ENCODE results near the gene MRPL50.

Gene MRPL50

GRCh38 chr9:101434998-101435397, 36.6 kb upstream of the MRPL50 start:
- Histone ChIP-seq H3K4me3 (ENCODE audit: low read depth, low read length) (no peak overlapping the region), H3K27ac (ENCODE audit: low read depth, low read length) (no peak overlapping the region)

DNA sequence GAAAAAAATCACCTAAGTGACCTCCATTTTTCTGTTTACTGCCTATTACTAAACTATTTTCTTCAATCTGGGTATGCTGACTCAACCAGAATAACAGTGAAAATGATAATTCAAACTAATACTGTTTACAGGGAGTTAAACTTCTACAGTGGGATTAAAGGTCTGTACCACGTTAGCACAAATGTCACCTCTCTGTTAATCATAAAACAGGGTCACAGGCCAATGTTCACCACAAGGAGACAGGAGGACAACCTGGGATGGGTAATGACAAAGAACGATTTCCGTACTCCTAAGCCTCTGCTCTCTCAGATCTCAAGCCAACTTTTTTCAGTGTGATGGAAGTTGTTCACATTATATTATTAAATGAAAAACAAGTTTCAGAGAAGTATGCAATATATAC, 34.8 kb upstream of the MRPL50 start:
- no peaks in the 10 kb centered on the region; the same call in 1 of the 2 replicates for H3K27me3 ChIP-seq (ENCODE audit: control insufficient read depth, insufficient read depth, low read length)
- no peak overlapping the region for H3K4me3 ChIP-seq (ENCODE audit: low read depth, low read length)
- no peak overlapping the region for H3K27ac ChIP-seq (ENCODE audit: low read depth, low read length)
- no peak overlapping the region for H3K9ac ChIP-seq (ENCODE audit: low read length)
- H3K36me3 ChIP-seq (ENCODE audit: control insufficient read depth, insufficient read depth, low read length), result no peaks in the 10 kb centered on the region
- H3K4me1 ChIP-seq (ENCODE audit: control insufficient read depth, insufficient read depth, low read length), result no peaks in the 10 kb centered on the region
- H3K9me3 ChIP-seq (ENCODE audit: control insufficient read depth, insufficient read depth, low read depth, low read length), result no peaks in the 10 kb centered on the region

More at GRCh38 chr9:101434998-101435397, 36.6 kb upstream of the MRPL50 start:
- Histone ChIP-seq H3K27me3 (ENCODE audit: control insufficient read depth, insufficient read depth, low read length) (no peaks in the 10 kb centered on the region), H3K9ac (ENCODE audit: low read length) (no peak overlapping the region), H3K36me3 (ENCODE audit: control insufficient read depth, insufficient read depth, low read length) (no peaks in the 10 kb centered on the region), H3K9me3 (ENCODE audit: control insufficient read depth, insufficient read depth, low read depth, low read length) (no peaks in the 10 kb centered on the region), H3K4me1 (ENCODE audit: control insufficient read depth, insufficient read depth, low read length) (no peaks in the 10 kb centered on the region)

DNA sequence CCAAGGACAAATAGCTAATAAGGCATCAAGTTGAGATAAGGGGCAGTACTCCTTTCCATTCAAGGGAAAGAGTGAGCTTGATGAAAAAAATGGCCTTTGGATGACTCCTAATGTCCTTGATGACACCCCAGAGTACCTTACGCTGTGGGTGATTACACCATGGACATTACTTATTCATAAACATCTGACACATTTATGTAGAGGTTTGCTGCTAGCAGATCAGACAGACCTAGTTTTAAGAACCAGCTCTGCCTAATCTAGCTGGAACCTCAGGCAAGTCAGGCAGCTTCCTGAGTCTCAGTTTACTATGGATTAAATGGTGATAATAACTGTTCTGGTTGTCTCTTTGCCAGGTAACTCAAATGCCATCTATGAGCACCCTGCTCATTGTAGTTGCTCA, 34.3 kb upstream of the MRPL50 start:
- no peaks in the 10 kb centered on the region for H3K4me1 ChIP-seq (ENCODE audit: control insufficient read depth, insufficient read depth, low read length)
- H3K4me3 ChIP-seq (ENCODE audit: low read depth, low read length), result no peak overlapping the region
- H3K36me3 ChIP-seq (ENCODE audit: control insufficient read depth, insufficient read depth, low read length), result no peaks in the 10 kb centered on the region
- no peak overlapping the region for H3K9ac ChIP-seq (ENCODE audit: low read length)
- H3K27me3 ChIP-seq (ENCODE audit: control insufficient read depth, insufficient read depth, low read length), result no peaks in the 10 kb centered on the region; the same call in 1 of the 2 replicates
- no peaks in the 10 kb centered on the region for H3K9me3 ChIP-seq (ENCODE audit: control insufficient read depth, insufficient read depth, low read depth, low read length)
- no peak overlapping the region for H3K27ac ChIP-seq (ENCODE audit: low read depth, low read length)

DNA sequence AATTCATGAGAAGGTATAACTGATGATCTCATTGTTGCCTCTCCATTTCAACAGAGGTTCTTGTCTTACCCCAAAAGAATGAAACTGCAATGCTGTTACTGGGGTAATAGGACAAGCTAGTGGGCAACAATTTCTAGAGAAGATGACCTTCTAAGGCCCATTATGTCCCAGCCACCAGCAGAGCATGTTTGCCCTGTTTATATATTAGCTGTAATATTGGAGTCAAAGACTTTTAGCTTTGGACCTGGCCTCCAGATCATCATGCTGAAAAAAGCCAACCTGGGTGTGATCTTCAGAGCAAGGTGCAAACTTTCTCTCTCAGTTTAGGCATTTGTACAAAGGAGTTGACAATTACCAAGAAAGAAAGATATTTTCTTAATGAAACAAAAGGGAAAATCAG, 33.8 kb upstream of the MRPL50 start:
- no peaks in the 10 kb centered on the region for H3K9me3 ChIP-seq (ENCODE audit: control insufficient read depth, insufficient read depth, low read depth, low read length)
- H3K27me3 ChIP-seq (ENCODE audit: control insufficient read depth, insufficient read depth, low read length), result no peaks in the 10 kb centered on the region; the same call in 1 of the 2 replicates
- H3K4me3 ChIP-seq (ENCODE audit: low read depth, low read length), result no peak overlapping the region
- no peaks in the 10 kb centered on the region for H3K36me3 ChIP-seq (ENCODE audit: control insufficient read depth, insufficient read depth, low read length)
- no peaks in the 10 kb centered on the region for H3K4me1 ChIP-seq (ENCODE audit: control insufficient read depth, insufficient read depth, low read length)
- H3K27ac ChIP-seq (ENCODE audit: low read depth, low read length), result no peak overlapping the region
- H3K9ac ChIP-seq (ENCODE audit: low read length), result no peak overlapping the region

- no peaks in the 10 kb centered on the region for H3K4me1 ChIP-seq (ENCODE audit: control insufficient read depth, insufficient read depth, low read length)
- no peaks in the 10 kb centered on the region; the same call in 1 of the 2 replicates for H3K27me3 ChIP-seq (ENCODE audit: control insufficient read depth, insufficient read depth, low read length)
- H3K9ac ChIP-seq (ENCODE audit: low read length), result no peak overlapping the region
- no peak overlapping the region for H3K27ac ChIP-seq (ENCODE audit: low read depth, low read length)
- H3K9me3 ChIP-seq (ENCODE audit: control insufficient read depth, insufficient read depth, low read depth, low read length), result no peaks in the 10 kb centered on the region
- H3K36me3 ChIP-seq (ENCODE audit: control insufficient read depth, insufficient read depth, low read length), result no peaks in the 10 kb centered on the region
- no peak overlapping the region for H3K4me3 ChIP-seq (ENCODE audit: low read depth, low read length)
These were observed 31.3 kb upstream of the MRPL50 start for GRCh38 chr9:101429736-101430135.

DNA sequence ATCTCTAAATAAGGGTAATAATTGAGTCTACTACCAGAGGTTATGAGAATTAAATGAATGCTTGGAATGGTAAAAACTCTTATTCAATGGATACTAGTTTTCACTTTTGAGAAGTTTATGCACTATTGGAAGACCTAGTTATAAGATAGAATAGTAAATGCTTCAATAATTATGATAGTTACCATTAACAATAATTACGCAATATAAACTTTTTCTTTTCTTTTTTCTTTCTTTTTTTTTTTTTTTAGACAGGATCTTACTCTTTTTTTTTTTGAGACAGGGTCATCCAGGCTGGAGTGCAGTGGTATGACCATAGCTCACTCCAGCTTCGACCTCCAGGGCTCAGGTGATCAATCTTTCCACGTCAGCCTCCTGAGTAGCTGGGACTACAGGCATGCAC, 30.5 kb upstream of the MRPL50 start:
- no peaks in the 10 kb centered on the region for H3K9me3 ChIP-seq (ENCODE audit: control insufficient read depth, insufficient read depth, low read depth, low read length)
- no peaks in the 10 kb centered on the region for H3K4me1 ChIP-seq (ENCODE audit: control insufficient read depth, insufficient read depth, low read length)
- H3K4me3 ChIP-seq (ENCODE audit: low read depth, low read length), result no peak overlapping the region
- no peak overlapping the region for H3K9ac ChIP-seq (ENCODE audit: low read length)
- H3K36me3 ChIP-seq (ENCODE audit: control insufficient read depth, insufficient read depth, low read length), result no peaks in the 10 kb centered on the region
- no peaks in the 10 kb centered on the region; the same call in 1 of the 2 replicates for H3K27me3 ChIP-seq (ENCODE audit: control insufficient read depth, insufficient read depth, low read length)
- no peak overlapping the region for H3K27ac ChIP-seq (ENCODE audit: low read depth, low read length)

- no peaks in the 10 kb centered on the region for H3K4me1 ChIP-seq (ENCODE audit: control insufficient read depth, insufficient read depth, low read length)
- no peak overlapping the region for H3K4me3 ChIP-seq (ENCODE audit: low read depth, low read length)
- H3K9ac ChIP-seq (ENCODE audit: low read length), result no peak overlapping the region
These were observed 29.7 kb upstream of the MRPL50 start for GRCh38 chr9:101427957-101428655.

DNA sequence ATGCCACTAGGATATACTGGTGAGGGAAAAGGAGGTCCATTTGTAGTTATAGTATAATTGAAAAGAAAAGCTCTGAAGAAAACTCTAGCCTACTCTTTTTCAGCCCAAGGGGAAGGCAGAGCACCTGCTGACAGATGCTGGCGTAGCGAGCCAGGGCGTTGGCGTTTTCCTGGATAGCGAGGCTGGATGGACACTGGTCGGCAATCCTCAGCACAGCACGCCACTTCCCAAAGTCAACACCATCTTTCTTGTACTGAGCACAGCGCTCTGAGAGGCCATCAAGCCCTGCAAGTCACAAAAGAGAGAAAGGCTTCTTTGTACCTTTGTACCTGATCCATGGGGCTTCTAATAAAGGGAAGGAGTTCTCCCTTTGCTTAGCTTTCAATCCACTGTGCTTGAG, 28.9 kb upstream of the MRPL50 start:
- Histone ChIP-seq H3K27me3 (ENCODE audit: control insufficient read depth, insufficient read depth, low read length) (no peaks in the 10 kb centered on the region; the same call in 1 of the 2 replicates), H3K9me3 (ENCODE audit: control insufficient read depth, insufficient read depth, low read depth, low read length) (no peaks in the 10 kb centered on the region), H3K9ac (ENCODE audit: low read length) (no peak overlapping the region), H3K36me3 (ENCODE audit: control insufficient read depth, insufficient read depth, low read length) (no peaks in the 10 kb centered on the region), H3K27ac (ENCODE audit: low read depth, low read length) (no peak overlapping the region), H3K4me1 (ENCODE audit: control insufficient read depth, insufficient read depth, low read length) (no peaks in the 10 kb centered on the region), H3K4me3 (ENCODE audit: low read depth, low read length) (no peak overlapping the region)

More at GRCh38 chr9:101427957-101428655, 29.7 kb upstream of the MRPL50 start:
- Histone ChIP-seq H3K9me3 (ENCODE audit: control insufficient read depth, insufficient read depth, low read depth, low read length) (no peaks in the 10 kb centered on the region), H3K36me3 (ENCODE audit: control insufficient read depth, insufficient read depth, low read length) (no peaks in the 10 kb centered on the region), H3K27me3 (ENCODE audit: control insufficient read depth, insufficient read depth, low read length) (no peaks in the 10 kb centered on the region; the same call in 1 of the 2 replicates), H3K27ac (ENCODE audit: low read depth, low read length) (no peak overlapping the region)

DNA sequence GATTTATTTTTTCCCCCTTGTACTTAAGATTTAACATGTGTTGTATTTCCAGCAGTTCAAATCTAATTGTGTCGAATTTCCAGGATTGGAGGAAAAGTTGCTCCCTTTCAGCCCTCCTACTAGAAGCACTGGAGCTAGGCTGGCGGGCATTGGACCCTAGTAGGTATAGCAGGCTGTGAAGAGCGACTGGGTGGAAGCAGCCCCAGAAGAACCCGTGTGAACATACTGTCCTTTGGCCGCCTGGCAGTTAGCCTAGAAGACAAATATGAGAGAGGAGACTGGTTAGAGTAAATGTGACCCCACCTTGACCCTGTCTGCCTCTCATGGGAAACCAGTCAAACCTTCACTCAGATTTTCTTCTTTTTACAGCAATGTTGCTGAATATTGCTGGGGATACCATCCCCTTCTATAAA, 23.2 kb upstream of the MRPL50 start:
- H3K27ac ChIP-seq (ENCODE audit: low read depth, low read length), result no peak overlapping the region
- H3K9ac ChIP-seq (ENCODE audit: low read length), result no peak overlapping the region
- no peaks in the 10 kb centered on the region for H3K9me3 ChIP-seq (ENCODE audit: control insufficient read depth, insufficient read depth, low read depth, low read length)
- no peaks in the 10 kb centered on the region for H3K4me1 ChIP-seq (ENCODE audit: control insufficient read depth, insufficient read depth, low read length)
- no peak overlapping the region for H3K4me3 ChIP-seq (ENCODE audit: low read depth, low read length)
- no peaks in the 10 kb centered on the region for H3K27me3 ChIP-seq (ENCODE audit: control insufficient read depth, insufficient read depth, low read length)
- H3K36me3 ChIP-seq (ENCODE audit: control insufficient read depth, insufficient read depth, low read length), result no peaks in the 10 kb centered on the region

DNA sequence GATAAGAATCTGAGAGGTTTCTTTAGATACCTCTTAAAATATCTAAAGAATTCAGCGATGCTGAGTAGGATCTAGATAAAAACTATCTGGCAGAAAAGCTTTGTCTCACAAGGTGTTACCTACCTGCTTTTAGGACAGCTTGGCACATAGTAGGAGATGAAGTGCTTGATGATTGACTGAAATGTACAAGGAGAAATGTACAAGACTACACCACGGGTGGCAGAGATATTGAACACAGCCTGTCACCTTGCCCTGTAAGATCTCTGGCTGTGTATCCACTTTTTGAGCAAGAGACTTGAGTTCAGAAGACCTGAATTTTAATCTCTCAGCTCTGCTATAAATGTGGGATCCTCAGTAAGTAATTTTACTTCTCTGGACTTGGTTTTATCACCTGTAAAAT, 21.4 kb upstream of the MRPL50 start:
- H3K4me1 ChIP-seq (ENCODE audit: control insufficient read depth, insufficient read depth, low read length), result no peaks in the 10 kb centered on the region
- H3K4me3 ChIP-seq (ENCODE audit: low read depth, low read length), result no peak overlapping the region
- no peaks in the 10 kb centered on the region for H3K9me3 ChIP-seq (ENCODE audit: control insufficient read depth, insufficient read depth, low read depth, low read length)

GRCh38 chr9:101418518-101419430, 20.4 kb upstream of the MRPL50 start:
- no peaks in the 10 kb centered on the region for H3K27me3 ChIP-seq (ENCODE audit: control insufficient read depth, insufficient read depth, low read length)
- no peak overlapping the region for H3K9ac ChIP-seq (ENCODE audit: low read length)
- no peaks in the 10 kb centered on the region for H3K9me3 ChIP-seq (ENCODE audit: control insufficient read depth, insufficient read depth, low read depth, low read length)
- H3K27ac ChIP-seq (ENCODE audit: low read depth, low read length), result no peak overlapping the region
- H3K36me3 ChIP-seq (ENCODE audit: control insufficient read depth, insufficient read depth, low read length), result no peaks in the 10 kb centered on the region
- no peaks in the 10 kb centered on the region for H3K4me1 ChIP-seq (ENCODE audit: control insufficient read depth, insufficient read depth, low read length)
- H3K4me3 ChIP-seq (ENCODE audit: low read depth, low read length), result no peak overlapping the region

More for the DNA sequence above, 21.4 kb upstream of the MRPL50 start:
- no peak overlapping the region for H3K9ac ChIP-seq (ENCODE audit: low read length)
- no peak overlapping the region for H3K27ac ChIP-seq (ENCODE audit: low read depth, low read length)
- no peaks in the 10 kb centered on the region for H3K27me3 ChIP-seq (ENCODE audit: control insufficient read depth, insufficient read depth, low read length)
- no peaks in the 10 kb centered on the region for H3K36me3 ChIP-seq (ENCODE audit: control insufficient read depth, insufficient read depth, low read length)

Data from HUES6 (cell line).